Suprapubic skin (tissue), 4 donors: ENCODE results near the gene HMCES. TPM values are rescaled to one million over a fixed set of nuclear protein-coding genes. Genes with fewer than 3 reads are reported as not detected.
"Not testable (repeated sequence)": the region's sequence is repeated elsewhere in the genome, so short reads cannot be mapped to it uniquely, and the experiment has no call there.

Experiments used
- DNase-seq, 2 donors: peaks; one replicate each; pipeline ENCODE4 v3.0.0-alpha.2; 2019; ENCODE audit warnings: low spot score in 2 of 2
- H3K27ac ChIP-seq: fragments of 200-600 bp; sonication (generic); one replicate; pipeline ENCODE4 v1.5.1; 2019
- H3K27me3 ChIP-seq: fragments of 200-600 bp; sonication (generic); one replicate; pipeline ENCODE4 v1.5.1; 2019
- H3K36me3 ChIP-seq: fragments of 200-600 bp; sonication (generic); one replicate; pipeline ENCODE4 v1.5.1; 2019
- H3K4me1 ChIP-seq: fragments of 200-600 bp; sonication (generic); one replicate; pipeline ENCODE4 v1.5.1; 2019
- H3K4me3 ChIP-seq: fragments of 200-600 bp; sonication (generic); one replicate; pipeline ENCODE4 v1.5.1; 2019; ENCODE audit warnings: mild to moderate bottlenecking
- H3K9me3 ChIP-seq: fragments of 200-600 bp; sonication (generic); one replicate; pipeline ENCODE4 v1.5.1; 2019
- CTCF ChIP-seq, 2 donors: fragments of 200-600 bp in 1 of 2; fragments of 450-650 bp in 1 of 2; sonication (generic) in 1 of 2; IDR thresholded peaks; one replicate each; pipeline ENCODE4 v1.5.1; 2016 to 2019; ENCODE audit warnings: antibody characterized with exemption in 2 of 2, mild to moderate bottlenecking in 1 of 2, moderate library complexity in 1 of 2
- EP300 ChIP-seq: sonication (generic); formaldehyde crosslinking; IDR thresholded peaks from one replicate; pipeline ENCODE4 v1.6.1; 2017; ENCODE audit warnings: antibody characterized with exemption
- POLR2A ChIP-seq, 2 donors: fragments of 450-650 bp; IDR thresholded peaks; one replicate each; pipeline ENCODE4 v1.6.1; 2017; ENCODE audit warnings: antibody characterized with exemption in 2 of 2, mild to moderate bottlenecking in 2 of 2, moderate library complexity in 2 of 2
- POLR2AphosphoS5 ChIP-seq, 3 donors: sonication (generic); formaldehyde crosslinking; IDR thresholded peaks; one replicate each; pipeline ENCODE4 v1.6.1; 2017; ENCODE audit warnings: antibody characterized with exemption in 3 of 3
- WGBS: methylation state at CpG from one replicate; pipeline ENCODE4 v1.1.5; 2018; 5-methylcytosine and 5-hydroxymethylcytosine counted together
- total RNA-seq, 4 donors: library from RNA; depleted of rRNA; stranded (reverse); fragments of >200 nt; gene quantifications; one replicate each; pipeline ENCODE4 v1.1.0, GENCODE V29; 2016

Gene HMCES
- total RNA-seq, 4 donors from 2014 or later = 25.1 to 34.5 (median 32.7) TPM

- Histone ChIP-seq H3K4me3 (no peak overlapping the region), H3K4me1 (no peaks in the 10 kb centered on the region), H3K36me3 (peaks cover 14% of the 10 kb centered on the region), H3K9me3 (no peaks in the 10 kb centered on the region), H3K27ac (no peak overlapping the region), H3K27me3 (no peaks in the 10 kb centered on the region)
- 93% methylated on average over 10 of the region's 11 CpGs for WGBS
- DNase-seq = no peak
- TF ChIP-seq EP300 = no peak
- TF ChIP-seq CTCF (IDR thresholded peaks at IDR 0.05) = no peak
- no peak for TF ChIP-seq POLR2A (IDR thresholded peaks at IDR 0.05)
- no peak for TF ChIP-seq POLR2AphosphoS5 (IDR thresholded peaks at IDR 0.05)
Measured at GRCh38 chr3:129326595-129326994, 47.9 kb downstream of the HMCES start.

- Histone ChIP-seq H3K4me1 (no peaks in the 10 kb centered on the region), H3K36me3 (peaks cover 14% of the 10 kb centered on the region), H3K27ac (no peak overlapping the region), H3K27me3 (no peaks in the 10 kb centered on the region), H3K4me3 (no peak overlapping the region), H3K9me3 (no peaks in the 10 kb centered on the region)
- WGBS = 90% methylated on average over 6 of the region's 6 CpGs
- no peak for DNase-seq
- no peak for TF ChIP-seq EP300
- no peak for TF ChIP-seq CTCF (IDR thresholded peaks at IDR 0.05)
Measured at GRCh38 chr3:129327510-129327909, 48.8 kb downstream of the HMCES start.

GRCh38 chr3:129329858-129330257 is 51.2 kb downstream of the HMCES start:
- H3K4me3 ChIP-seq = no peak overlapping the region
- no peaks in the 10 kb centered on the region for H3K4me1 ChIP-seq
- H3K36me3 ChIP-seq = peaks cover 4% of the 10 kb centered on the region
- TF ChIP-seq POLR2A (IDR thresholded peaks at IDR 0.05) = no peak
- TF ChIP-seq POLR2AphosphoS5 (IDR thresholded peaks at IDR 0.05) = no peak
- WGBS = 89% methylated on average over 6 of the region's 6 CpGs
- H3K27me3 ChIP-seq = no peaks in the 10 kb centered on the region
- DNase-seq = no peak
- H3K9me3 ChIP-seq = no peaks in the 10 kb centered on the region
- H3K27ac ChIP-seq = no peak overlapping the region

- Histone ChIP-seq H3K9me3 (no peaks in the 10 kb centered on the region), H3K4me3 (no peak overlapping the region), H3K4me1 (no peaks in the 10 kb centered on the region), H3K27me3 (no peaks in the 10 kb centered on the region), H3K36me3 (no peaks in the 10 kb centered on the region), H3K27ac (no peak overlapping the region)
- DNase-seq = no peak
- TF ChIP-seq EP300 (no peak), POLR2A (IDR thresholded peaks at IDR 0.05) (no peak), CTCF (IDR thresholded peaks at IDR 0.05) (no peak), POLR2AphosphoS5 (IDR thresholded peaks at IDR 0.05) (no peak)
- 95% methylated on average over 6 of the region's 6 CpGs for WGBS
Measured at GRCh38 chr3:129330409-129330808, 51.7 kb downstream of the HMCES start.

- H3K4me1 ChIP-seq = no peaks in the 10 kb centered on the region
- WGBS = 100% methylated on average over 5 of the region's 5 CpGs
- no peaks in the 10 kb centered on the region for H3K36me3 ChIP-seq
- no peak overlapping the region for H3K4me3 ChIP-seq
- TF ChIP-seq CTCF (IDR thresholded peaks at IDR 0.05) (no peak), POLR2A (IDR thresholded peaks at IDR 0.05) (no peak), POLR2AphosphoS5 (IDR thresholded peaks at IDR 0.05) (no peak), EP300 (no peak)
- DNase-seq = no peak
- no peaks in the 10 kb centered on the region for H3K9me3 ChIP-seq
- H3K27ac ChIP-seq = no peak overlapping the region
- H3K27me3 ChIP-seq = no peaks in the 10 kb centered on the region
Measured at GRCh38 chr3:129333891-129334290, 55.2 kb downstream of the HMCES start.

GRCh38 chr3:129336093-129336706 is 57.5 kb downstream of the HMCES start:
- no peaks in the 10 kb centered on the region for H3K4me1 ChIP-seq
- DNase-seq = no peak
- TF ChIP-seq POLR2A (IDR thresholded peaks at IDR 0.05) (no peak), CTCF (IDR thresholded peaks at IDR 0.05) (no peak), EP300 (no peak), POLR2AphosphoS5 (IDR thresholded peaks at IDR 0.05) (no peak)
- 84% methylated on average over 6 of the region's 6 CpGs for WGBS
- no peaks in the 10 kb centered on the region for H3K9me3 ChIP-seq
- no peaks in the 10 kb centered on the region for H3K27me3 ChIP-seq
- H3K4me3 ChIP-seq = no peak overlapping the region
- H3K36me3 ChIP-seq = no peaks in the 10 kb centered on the region
- no peak overlapping the region for H3K27ac ChIP-seq

GRCh38 chr3:129337719-129338118 is 59.0 kb downstream of the HMCES start:
- 94% methylated on average over 4 of the region's 4 CpGs for WGBS
- not testable (repeated sequence) for H3K36me3 ChIP-seq, DNase-seq, H3K27ac ChIP-seq, H3K27me3 ChIP-seq, H3K9me3 ChIP-seq, H3K4me1 ChIP-seq, H3K4me3 ChIP-seq

GRCh38 chr3:129339186-129339585 is 60.5 kb downstream of the HMCES start:
- H3K4me3 ChIP-seq, H3K9me3 ChIP-seq, H3K36me3 ChIP-seq, H3K4me1 ChIP-seq, H3K27me3 ChIP-seq, DNase-seq, H3K27ac ChIP-seq: not testable (repeated sequence)
- no CpG with 5 or more reads among the region's 36 CpGs for WGBS
